HG02588 (cell line): ENCODE results near the gene MBNL1.
"Not testable (repeated sequence)": the region's sequence is repeated elsewhere in the genome, so short reads cannot be mapped to it uniquely, and the experiment has no call there.

Experiments used
- ATAC-seq: cut with Tn5 transposase; IDR thresholded peaks from one replicate; pipeline ENCODE4 v1.9.1; 2021; ENCODE audit warnings: mild to moderate bottlenecking, moderate library complexity; ENCODE audit not compliant: unreplicated experiment

The MBNL1 gene

DNA sequence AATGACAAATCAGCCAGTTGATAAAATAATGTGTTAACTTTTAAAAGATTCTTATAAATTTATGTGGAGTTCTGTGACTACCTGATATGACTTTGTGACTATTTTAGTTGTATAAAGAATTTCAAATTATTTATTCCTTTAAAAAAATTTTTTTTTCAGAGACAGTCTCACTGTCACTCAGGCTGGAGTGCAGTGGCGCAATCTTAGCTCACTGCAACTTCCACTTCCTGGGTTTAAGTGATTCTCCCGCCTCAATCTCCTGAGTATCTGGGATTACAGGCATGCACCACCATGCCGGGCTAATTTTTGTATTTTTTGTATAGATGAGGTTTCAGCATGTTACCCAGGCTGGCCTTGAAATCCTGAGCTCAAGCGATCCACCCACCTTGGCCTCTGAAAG is 48.5 kb downstream of the MBNL1 start:
- ATAC-seq = no peak

DNA sequence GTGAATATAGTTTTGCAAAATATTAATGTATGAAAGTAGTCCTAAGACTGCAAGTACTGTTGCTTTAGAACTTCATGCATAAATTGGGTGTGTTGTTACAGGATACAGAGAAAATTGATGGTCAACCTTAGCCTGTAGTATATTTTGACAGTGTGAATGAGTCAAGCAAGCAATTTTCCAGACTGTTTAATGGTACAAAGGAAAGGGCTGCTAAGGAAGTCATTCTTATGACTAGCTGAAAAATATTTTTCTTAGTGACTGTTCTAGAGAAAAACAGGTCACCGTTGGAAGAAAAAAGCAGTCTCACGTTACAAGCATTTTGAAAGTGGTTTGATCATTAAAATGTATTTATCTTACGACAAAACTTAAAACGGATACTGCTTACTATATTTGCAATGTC is 49.2 kb downstream of the MBNL1 start:
- ATAC-seq = no peak

DNA sequence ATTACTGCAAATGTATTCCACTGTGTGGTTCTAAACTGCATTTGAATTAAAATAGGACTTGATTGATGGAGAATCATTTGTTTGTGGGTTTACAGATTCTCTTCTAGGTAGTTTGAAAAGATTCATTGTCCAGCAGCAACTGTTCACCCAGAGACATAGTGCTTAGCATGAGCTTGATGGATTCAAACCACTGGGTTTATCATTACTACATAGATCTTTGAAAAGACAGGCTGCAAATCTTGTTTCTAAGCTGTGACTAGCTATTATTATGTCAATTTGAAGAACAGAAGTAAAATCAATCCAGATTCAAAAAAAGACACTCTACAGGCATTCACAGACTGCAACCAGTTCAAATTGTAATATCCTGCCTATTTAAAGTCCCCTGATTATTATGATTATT is 49.8 kb downstream of the MBNL1 start:
- ATAC-seq = no peak

DNA sequence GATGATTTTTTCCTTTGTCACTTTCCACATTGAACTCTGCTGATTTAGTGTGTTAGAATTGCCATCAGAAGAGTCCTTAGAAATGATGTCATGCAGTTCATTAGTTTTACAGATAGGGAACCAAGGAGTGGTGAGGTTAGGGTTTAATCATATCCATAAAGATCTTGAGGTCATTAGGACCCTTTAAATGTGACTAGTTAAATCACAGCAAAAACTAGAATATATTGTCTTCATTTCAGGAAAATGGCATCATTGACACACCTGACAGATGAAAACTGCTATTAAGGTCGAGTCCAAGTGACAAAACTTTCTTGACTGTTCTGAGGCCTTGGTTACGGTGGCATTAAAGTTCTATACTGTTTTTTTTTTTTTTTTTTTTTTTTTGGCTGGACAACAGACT is 50.5 kb downstream of the MBNL1 start:
- no peak for ATAC-seq

DNA sequence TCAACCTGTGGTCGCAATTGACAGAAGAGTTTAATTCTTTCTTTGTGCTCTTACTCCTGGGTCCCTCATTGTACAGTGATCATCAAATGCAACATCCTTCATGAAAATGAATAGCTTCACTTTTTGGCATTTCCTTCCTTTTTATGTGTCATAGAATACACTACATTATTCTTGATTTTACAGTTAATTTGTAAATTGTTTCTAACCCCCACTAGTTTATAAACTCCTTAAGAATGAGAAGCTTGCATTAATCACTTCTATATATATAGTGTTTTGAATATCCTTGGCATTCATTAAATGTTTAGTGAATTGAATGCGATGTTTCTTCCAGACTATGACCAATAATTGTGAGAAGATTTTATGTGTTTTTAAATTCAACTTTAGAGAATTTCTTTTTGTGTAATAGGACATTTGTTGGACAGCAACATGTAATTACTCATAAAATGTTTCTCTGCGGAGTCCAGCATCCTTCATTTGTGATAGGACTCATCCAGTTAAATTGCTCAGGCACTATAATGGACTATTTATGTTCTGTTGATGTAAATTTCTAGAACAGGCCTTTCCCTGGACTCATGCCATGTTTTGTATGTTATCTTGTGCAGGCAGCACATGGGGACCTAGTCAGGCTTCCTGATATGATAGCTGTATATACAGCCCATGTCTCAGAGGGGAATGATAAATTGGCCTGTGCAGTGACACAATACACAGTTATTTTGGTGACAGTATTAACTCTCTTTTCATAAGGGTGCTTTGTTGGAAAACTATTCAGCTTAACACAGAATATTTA is 51.3 kb downstream of the MBNL1 start:
- no peak for ATAC-seq

DNA sequence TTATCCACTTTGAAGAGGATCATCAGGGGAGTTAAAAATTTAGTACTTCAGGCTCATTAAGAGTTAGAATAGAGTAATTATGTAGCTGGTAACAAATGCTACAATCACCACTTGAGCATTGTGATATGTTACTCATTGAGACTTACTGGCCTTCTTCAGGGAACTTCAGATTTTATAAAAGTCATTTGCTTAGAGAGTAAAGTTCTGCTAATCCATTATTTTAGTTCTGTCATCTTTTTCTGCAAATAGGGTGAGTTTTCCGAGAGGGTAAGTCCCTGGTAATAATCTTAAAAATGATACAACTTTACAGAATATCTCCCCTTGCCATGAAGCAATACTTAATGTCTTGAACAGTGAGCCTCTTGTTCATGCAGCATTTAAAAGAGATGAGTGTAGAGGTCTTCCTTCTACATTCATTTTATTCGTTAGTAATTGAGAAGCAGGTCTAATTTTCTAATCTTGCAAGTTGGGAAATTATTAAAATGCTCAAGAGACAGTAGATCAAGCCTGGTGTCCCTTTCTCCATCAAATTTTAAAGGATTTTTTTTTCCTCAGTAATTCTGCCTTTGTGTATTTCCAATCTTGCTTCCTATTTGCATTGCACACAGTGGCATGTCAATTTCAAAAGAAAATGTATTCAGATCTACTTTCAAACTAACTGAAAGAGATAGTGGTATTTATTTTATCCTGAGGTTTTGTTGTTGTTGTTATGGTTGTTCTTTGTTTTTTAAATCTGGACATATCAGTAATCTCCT is 52.6 kb downstream of the MBNL1 start:
- ATAC-seq = no peak

DNA sequence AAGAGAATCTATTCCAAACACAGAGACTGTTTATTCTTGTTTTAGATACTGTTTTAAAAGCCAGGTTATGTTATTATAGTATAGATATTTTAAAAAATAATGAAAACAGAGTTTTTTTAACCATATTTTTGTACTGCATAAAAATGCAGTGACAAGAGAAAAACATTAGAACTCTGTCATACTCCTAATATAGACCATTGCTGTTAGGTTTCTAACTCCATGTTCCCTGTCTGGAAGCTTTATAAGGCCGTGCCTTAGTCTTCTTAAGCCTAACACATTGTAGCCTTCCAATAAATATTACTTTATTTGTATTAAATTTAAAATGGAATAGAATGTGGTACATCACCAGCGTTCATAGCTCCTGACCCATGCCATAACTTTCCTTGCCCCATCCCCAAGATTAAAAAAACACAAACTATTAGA is 53.2 kb downstream of the MBNL1 start:
- ATAC-seq = no peak

DNA sequence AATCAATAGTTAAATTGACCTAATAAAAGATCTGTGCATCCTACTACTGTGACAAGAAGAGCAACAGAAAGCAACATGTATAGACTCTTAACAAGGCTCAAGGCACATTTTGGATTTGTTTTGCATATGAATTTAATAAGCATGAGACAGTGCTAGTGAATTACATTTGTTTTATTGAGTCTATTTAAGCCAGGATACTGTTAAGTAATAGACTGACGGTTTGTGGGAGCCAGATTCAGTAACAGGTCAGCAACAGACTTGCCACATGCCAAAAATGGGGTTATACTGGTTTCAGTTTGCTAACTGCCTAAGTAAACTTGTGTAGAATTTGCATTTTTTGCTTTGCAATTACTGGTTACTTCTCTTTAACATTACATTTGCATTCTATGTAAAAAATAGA is 54.0 kb downstream of the MBNL1 start:
- peak; percentile 48 for ATAC-seq

DNA sequence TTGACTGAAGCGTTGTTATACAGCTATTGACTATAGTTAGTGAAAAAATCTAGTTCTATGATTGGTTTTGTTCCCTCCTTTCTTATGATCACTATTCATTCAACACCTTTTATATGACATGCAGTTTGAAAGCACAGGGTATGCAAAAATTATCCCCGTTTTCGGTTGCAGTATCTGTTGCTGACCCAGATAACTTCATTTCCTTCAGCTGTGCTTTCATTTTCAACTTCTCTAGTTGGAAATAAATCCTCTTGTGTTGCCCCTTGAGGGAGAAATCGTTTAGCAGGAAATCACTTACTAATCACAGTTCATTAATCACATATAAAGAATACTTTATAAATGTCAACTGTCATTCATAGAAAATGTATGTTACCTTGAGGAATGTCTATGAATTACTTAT is 55.1 kb downstream of the MBNL1 start:
- ATAC-seq = peak; percentile 82

DNA sequence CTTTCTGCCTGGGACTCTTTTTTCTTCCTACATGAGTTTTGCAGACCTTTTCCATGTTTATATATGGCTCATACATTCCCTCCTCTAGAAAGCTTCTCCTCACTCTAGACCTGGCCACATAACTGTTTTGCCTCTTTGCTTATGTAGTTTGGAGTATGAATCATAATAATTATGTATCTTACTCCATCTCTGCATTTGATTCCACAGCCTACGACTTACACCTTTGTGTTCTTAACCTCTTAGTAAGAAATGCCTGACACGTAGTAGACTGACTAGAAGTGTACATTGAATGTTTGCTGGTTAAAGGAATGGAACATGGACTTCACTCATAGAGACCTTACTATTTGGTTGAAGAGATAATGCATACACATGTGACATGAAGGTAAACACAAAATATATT is 56.4 kb downstream of the MBNL1 start:
- ATAC-seq = no peak

DNA sequence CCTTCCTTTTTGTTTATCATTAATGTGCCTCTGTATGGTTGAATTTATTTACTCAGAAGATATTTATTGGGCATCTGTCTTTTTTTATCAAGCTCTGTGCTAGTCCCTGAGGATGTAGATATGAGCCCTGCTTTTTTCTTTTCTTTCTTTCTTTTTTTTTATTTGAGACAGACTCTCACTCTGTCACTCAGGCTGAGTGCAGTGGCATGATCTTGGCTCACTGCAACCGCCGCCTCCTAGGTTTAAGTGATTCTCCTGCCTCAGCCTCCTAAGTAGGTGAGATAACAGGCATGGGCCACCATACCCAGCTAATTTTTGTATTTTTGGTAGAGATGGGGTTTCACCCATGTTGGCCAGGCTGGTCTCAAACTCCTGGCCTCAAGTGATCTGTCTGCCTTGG is 58.5 kb downstream of the MBNL1 start:
- ATAC-seq = no peak

DNA sequence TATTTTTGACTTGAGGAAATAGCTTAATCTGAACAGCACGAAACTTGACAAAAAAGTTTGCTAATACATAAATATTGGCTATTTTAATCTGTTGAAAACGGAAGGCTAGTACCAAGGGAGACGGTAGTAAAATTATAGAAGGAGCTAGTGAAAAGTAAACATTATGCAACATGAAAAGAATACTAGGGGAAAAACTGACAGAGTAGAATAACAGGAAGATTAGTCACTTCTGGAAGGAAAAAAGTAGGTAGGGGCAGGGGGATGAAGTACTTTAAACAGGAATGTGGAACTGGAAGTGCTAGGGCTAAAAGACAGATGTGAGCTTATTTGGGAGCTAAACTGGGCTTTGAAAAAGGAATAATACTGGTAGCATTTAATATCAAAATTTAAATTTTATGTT is 60.1 kb downstream of the MBNL1 start:
- ATAC-seq = no peak

DNA sequence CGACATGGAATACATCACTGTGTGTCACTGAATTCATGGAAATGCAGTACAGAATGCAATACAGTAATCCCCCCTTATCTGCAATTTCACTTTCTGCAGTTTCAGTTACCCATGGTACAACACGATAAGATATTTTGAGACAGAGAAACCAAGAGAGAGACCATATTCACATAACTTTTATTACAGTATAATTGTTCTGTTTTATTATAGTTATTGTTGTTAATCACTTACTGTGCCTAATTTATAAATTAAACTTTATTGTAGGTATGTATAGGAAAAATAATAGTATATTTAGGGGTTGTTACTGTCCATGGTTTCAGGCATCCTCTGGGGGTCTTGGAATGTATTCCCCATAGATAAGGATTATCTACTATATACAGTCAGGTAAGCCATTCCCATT is 61.8 kb downstream of the MBNL1 start:
- ATAC-seq = no peak

DNA sequence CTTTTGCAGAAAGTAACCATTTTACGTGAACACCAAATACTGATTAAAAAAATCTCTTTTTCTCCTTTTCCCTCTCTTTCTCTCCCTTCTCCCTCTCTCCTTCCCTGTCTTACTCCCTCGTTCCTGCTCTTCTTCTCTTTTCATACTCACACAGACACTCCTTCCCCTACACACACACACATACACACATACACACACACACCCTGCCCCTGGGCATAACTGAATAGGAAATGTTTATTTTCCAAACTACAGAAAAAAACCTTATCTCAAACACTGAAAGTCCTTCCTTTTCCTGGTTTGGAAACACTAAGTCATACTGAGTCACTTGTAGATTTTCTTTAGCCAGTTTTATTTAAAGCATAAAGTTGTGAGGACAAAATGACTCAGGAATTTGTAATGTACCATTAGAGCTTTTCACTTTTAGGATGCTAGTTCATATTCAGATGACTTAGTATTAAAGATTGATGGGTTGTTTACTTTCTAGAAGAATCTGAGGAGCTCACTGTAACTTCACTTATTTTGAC is 62.4 kb downstream of the MBNL1 start:
- ATAC-seq = no peak

DNA sequence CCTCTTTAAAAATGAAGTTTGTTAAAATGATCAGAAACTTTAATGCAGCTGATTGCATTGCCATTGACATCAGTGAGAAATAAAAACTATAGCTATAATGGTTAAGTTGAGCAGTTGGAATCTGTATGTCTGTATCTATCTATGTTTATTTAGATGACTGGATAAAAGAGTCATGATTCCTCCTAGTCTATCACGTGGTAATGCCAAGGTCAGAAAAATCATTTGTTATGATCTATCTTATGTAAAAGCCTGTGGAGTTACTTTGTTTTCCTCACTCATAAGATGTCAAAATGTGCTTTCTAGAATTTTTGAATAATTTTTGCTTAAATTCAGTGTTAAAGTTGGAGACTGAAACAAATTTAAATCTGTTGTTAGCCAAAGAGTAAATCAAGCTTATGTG is 63.3 kb downstream of the MBNL1 start:
- ATAC-seq = no peak

DNA sequence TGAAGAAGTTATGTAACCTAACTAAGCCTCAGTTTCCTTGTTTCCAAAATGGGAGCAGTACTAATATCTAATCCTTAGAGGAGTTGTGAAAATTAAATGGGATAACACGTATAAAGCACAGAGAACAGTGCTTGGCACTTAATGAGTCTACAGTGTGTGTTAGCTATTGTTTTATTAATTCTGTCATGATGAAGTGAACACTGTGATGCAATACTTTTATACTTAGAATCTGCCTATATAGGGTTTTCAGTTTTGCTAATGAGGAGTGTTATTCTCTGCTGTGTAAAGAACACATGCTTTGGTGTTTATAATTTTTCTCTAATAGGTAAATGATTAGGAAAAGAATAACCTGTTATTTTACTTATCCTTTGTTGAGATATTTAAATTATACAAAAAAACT is 65.2 kb downstream of the MBNL1 start:
- no peak for ATAC-seq

DNA sequence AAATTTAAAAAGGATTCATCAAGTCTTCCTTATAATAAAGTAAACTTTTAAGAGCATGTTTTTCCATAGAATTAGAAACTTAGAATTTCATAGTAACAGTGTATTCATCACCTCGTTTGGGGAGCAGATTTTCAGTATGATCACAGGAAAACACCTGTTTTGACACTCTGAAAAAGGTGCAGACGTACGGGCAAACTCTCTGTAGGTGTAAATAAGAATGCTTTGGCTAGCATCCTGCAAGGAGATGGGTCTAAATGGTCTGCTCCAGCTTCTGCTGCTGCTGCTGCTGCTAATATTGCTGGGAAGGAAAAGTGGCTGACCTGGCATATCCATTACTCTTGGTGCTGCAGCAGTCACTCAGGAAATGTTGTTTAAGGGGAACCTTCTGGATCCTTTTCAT is 66.0 kb downstream of the MBNL1 start:
- ATAC-seq = no peak

DNA sequence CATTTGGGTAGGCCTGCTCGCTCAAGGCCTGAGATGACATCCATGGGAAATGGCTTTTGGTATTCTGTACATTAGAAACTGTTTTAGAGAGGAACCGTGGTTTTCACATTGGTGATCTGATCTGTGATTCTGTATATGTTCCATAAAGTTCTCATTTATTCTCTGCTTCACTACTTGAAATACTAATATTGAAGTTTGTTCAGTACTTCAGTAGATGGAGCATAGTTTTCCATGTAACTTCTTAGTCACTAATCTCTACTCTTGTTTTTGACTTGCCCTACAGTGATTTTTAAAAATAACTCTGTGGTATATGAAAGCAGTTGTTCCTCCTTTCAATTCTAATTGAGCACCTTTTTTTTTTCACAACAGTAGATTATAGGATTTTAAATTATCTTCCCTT is 66.5 kb downstream of the MBNL1 start:
- ATAC-seq = no peak

DNA sequence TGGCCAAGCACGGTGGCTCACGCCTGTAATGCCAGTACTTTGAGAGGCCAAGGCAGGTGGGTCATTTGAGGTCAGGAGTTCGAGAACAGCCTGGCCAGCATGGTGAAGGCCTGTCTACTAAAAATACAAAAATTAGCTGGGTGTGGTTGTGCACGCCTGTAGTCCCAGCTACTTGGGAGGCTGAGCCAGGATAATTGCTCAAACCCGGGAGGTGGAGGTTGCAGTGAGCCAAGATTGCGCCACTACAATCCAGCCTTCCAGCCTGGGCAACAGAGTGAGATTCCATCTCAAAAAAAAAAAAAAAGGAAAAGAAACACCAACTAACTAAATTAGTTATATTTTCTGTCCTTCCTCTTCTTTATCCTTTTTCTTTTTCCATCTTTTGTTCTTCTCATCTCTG is 68.6 kb downstream of the MBNL1 start:
- ATAC-seq = not testable (repeated sequence)

DNA sequence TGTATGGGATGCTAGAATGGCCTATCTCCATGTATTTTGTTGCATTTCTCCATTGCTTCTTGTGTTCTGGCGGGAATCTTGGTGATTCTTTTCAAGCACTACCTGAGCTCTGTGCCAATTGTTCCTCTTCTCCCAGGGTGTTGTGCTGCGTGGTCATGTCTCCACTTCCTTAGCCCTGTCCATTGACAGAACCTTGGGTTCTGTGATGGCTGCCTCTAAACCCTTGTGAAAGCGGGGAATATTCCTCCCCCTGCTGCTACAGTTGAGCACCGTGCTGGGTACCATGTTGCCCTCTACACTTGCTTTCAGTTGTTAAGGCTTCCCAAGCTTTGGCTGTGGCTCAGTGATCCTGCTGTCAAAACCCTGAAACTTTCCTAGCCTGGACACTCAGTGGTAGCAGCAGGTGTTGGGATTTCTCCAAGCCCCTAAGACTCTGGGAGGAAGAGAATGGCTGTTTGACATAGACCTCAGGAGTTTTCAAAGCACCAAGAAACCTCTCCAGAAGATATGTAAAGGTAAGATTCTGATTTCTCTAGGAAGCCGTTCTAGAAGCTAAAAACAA is 69.5 kb downstream of the MBNL1 start:
- ATAC-seq = no peak

DNA sequence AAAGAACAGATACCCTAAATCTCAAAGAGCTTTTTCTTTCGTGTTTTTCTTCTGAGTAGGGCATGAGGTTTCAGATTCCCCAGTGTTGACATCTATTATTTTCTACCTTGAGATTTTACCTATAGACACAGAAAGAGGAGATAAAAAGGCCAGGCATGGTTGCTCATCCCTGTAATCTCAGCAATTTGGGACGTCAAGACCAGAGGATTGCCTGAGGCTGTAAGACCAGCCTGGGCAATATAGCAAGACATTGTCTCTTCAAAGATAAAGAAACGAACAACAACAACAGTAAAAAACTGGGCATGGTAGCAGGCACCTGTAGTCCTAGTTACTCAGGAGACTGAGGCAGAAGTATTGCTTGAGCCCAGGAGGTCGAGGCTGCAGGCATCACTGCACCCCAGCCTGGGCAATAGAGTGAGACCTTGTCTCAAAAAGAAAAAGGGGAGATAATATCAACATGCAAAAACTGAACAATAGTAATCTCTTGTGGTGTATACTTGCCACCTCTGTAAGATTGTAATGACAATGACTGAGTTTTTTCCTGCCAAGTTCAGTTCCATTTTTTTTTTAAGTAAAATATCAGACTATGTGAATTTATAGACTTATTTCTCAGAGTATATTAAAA is 71.3 kb downstream of the MBNL1 start:
- no peak for ATAC-seq

DNA sequence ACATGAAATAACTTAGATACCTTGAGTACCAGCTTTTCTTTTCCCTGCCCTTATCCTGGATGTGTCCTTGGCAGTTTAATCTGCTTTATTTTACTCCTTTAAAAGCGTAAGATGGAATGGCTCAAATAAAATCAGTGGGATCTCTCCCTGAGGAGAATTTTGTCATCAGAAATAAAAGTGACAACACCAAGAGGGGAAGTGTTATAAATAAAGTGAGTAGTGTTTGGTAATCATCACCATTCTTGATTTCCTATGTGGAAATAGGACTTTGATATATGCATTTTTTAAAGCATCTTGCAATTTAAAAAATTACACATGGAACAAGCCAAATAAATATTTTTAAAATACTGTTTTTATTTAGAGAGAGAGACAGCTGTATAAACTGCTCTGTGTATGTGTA is 76.5 kb downstream of the MBNL1 start:
- no peak for ATAC-seq
